Central memory CD8-positive, alpha-beta T cell (primary cell): Measurements from ENCODE around the gene CGB1.
"Not testable (repeated sequence)": the region's sequence is repeated elsewhere in the genome, so short reads cannot be mapped to it uniquely, and the experiment has no call there.

Experiments
- ATAC-seq: fragments of 150-1000 bp; cut with Tn5 transposase; replicated peaks from 2 replicates; pipeline ENCODE4 v1.10.0; 2022; ENCODE audit warnings: mild to moderate bottlenecking, moderate FRiP score, moderate number of reproducible peaks; ENCODE audit not compliant: poor library complexity, severe bottlenecking; ENCODE audit errors: extremely low read depth
- DNase-seq, 2 donors: peaks; one replicate each; pipeline ENCODE4 v3.0.0; 2021; ENCODE audit warnings: low spot score in 2 of 2
- H3K27ac Mint-ChIP-seq: one replicate; pipeline ENCODE4 v1.8.0; 2022; ENCODE audit warnings: low read depth, mild to moderate bottlenecking, moderate library complexity, mixed read lengths
- H3K27me3 Mint-ChIP-seq: one replicate; pipeline ENCODE4 v1.8.0; 2022; ENCODE audit warnings: mixed read lengths
- H3K36me3 Mint-ChIP-seq: one replicate; pipeline ENCODE4 v1.8.0; 2022; ENCODE audit warnings: mild to moderate bottlenecking, moderate library complexity, mixed read lengths; ENCODE audit not compliant: insufficient read depth
- H3K4me1 Mint-ChIP-seq: one replicate; pipeline ENCODE4 v1.8.0; 2022; ENCODE audit warnings: mixed read lengths
- H3K4me3 Mint-ChIP-seq: one replicate; pipeline ENCODE4 v1.8.0; 2022; ENCODE audit warnings: mild to moderate bottlenecking, moderate library complexity, mixed read lengths
- H3K9me3 Mint-ChIP-seq: one replicate; pipeline ENCODE4 v1.8.0; 2022; ENCODE audit warnings: mixed read lengths

CGB1 gene

GRCh38 chr19:49069026-49069425 lies 32.3 kb upstream of the CGB1 start:
- DNase-seq (no peak), ATAC-seq (no peak)
- Mint-ChIP-seq H3K36me3 (peaks cover 2% of the 10 kb centered on the region), H3K4me3 (no peak overlapping the region), H3K27me3 (peaks cover 75% of the 10 kb centered on the region), H3K9me3 (no peaks in the 10 kb centered on the region), H3K27ac (no peak overlapping the region), H3K4me1 (peaks cover 12% of the 10 kb centered on the region)

GRCh38 chr19:49067554-49067953 lies 30.9 kb upstream of the CGB1 start:
- H3K27me3 Mint-ChIP-seq = peaks cover 60% of the 10 kb centered on the region
- ATAC-seq (no peak), DNase-seq (no peak)
- H3K27ac Mint-ChIP-seq = no peak overlapping the region
- no peaks in the 10 kb centered on the region for H3K36me3 Mint-ChIP-seq
- no peak overlapping the region for H3K4me3 Mint-ChIP-seq
- H3K9me3 Mint-ChIP-seq = no peaks in the 10 kb centered on the region
- peaks cover under 1% of the 10 kb centered on the region for H3K4me1 Mint-ChIP-seq

- Mint-ChIP-seq H3K4me1 (no peaks in the 10 kb centered on the region), H3K4me3 (no peak overlapping the region), H3K36me3 (no peaks in the 10 kb centered on the region), H3K27ac (no peak overlapping the region), H3K27me3 (peaks cover 64% of the 10 kb centered on the region), H3K9me3 (no peaks in the 10 kb centered on the region)
- DNase-seq (no peak), ATAC-seq (no peak)
Observed at GRCh38 chr19:49065905-49066512, 29.3 kb upstream of the CGB1 start.

- H3K4me1 Mint-ChIP-seq = no peaks in the 10 kb centered on the region
- H3K36me3 Mint-ChIP-seq = no peaks in the 10 kb centered on the region
- ATAC-seq (no peak), DNase-seq (no peak)
- H3K4me3 Mint-ChIP-seq = no peak within 1 kb of the TSS
- H3K27me3 Mint-ChIP-seq = peaks cover 64% of the 10 kb centered on the region
- no peak within 1 kb of the TSS for H3K27ac Mint-ChIP-seq
- no peaks in the 10 kb centered on the region for H3K9me3 Mint-ChIP-seq
Observed at GRCh38 chr19:49064768-49065611, 28.3 kb upstream of the CGB1 start, which contains the start of gene NTF4. Gene NTF4 (minus strand): TSS chr19:49064818. CDS start chr19:49061997, 2,821 bp downstream.

- H3K27me3 Mint-ChIP-seq = peaks cover 59% of the 10 kb centered on the region
- H3K4me3 Mint-ChIP-seq = no peak overlapping the region
- H3K36me3 Mint-ChIP-seq = no peaks in the 10 kb centered on the region
- ATAC-seq (no peak), DNase-seq (no peak)
- no peaks in the 10 kb centered on the region for H3K4me1 Mint-ChIP-seq
- H3K9me3 Mint-ChIP-seq = no peaks in the 10 kb centered on the region
- H3K27ac Mint-ChIP-seq = no peak overlapping the region
Observed at GRCh38 chr19:49064029-49064629, 27.4 kb upstream of the CGB1 start.

GRCh38 chr19:49061445-49061844 lies 24.8 kb upstream of the CGB1 start:
- H3K27ac Mint-ChIP-seq = no peak overlapping the region
- DNase-seq (no peak), ATAC-seq (no peak)
- H3K4me1 Mint-ChIP-seq = peaks cover 17% of the 10 kb centered on the region
- no peaks in the 10 kb centered on the region for H3K36me3 Mint-ChIP-seq
- peaks cover 65% of the 10 kb centered on the region for H3K27me3 Mint-ChIP-seq
- H3K9me3 Mint-ChIP-seq = no peaks in the 10 kb centered on the region
- H3K4me3 Mint-ChIP-seq = no peak overlapping the region

- ATAC-seq (no peak), DNase-seq (no peak)
- Mint-ChIP-seq H3K4me1 (peaks cover 21% of the 10 kb centered on the region), H3K27ac (no peak overlapping the region), H3K4me3 (no peak overlapping the region), H3K27me3 (peaks cover 63% of the 10 kb centered on the region), H3K36me3 (no peaks in the 10 kb centered on the region), H3K9me3 (no peaks in the 10 kb centered on the region)
Observed at GRCh38 chr19:49061000-49061399, 24.3 kb upstream of the CGB1 start.

GRCh38 chr19:49059053-49059452 lies 22.4 kb upstream of the CGB1 start:
- Mint-ChIP-seq H3K4me3 (no peak overlapping the region), H3K36me3 (no peaks in the 10 kb centered on the region), H3K27ac (no peak overlapping the region), H3K9me3 (no peaks in the 10 kb centered on the region), H3K27me3 (peaks cover 52% of the 10 kb centered on the region), H3K4me1 (peaks cover 22% of the 10 kb centered on the region)
- no peak for ATAC-seq
- DNase-seq = no peak

GRCh38 chr19:49058562-49058961 lies 21.9 kb upstream of the CGB1 start:
- H3K36me3 Mint-ChIP-seq = peaks cover 1% of the 10 kb centered on the region
- no peak for ATAC-seq
- H3K27me3 Mint-ChIP-seq = peaks cover 52% of the 10 kb centered on the region
- no peaks in the 10 kb centered on the region for H3K9me3 Mint-ChIP-seq
- peak overlapping the region; percentile 79 for H3K4me3 Mint-ChIP-seq
- no peak overlapping the region for H3K27ac Mint-ChIP-seq
- no peak for DNase-seq
- H3K4me1 Mint-ChIP-seq = peaks cover 22% of the 10 kb centered on the region

GRCh38 chr19:49057636-49058234 lies 21.0 kb upstream of the CGB1 start, which contains the start of gene CGB7:
Gene CGB7 (minus strand): TSS chr19:49057749. CDS start chr19:49055375, 2,374 bp downstream.
- Mint-ChIP-seq H3K27ac (peak within 1 kb of the TSS; percentile 23), H3K27me3 (peaks cover 52% of the 10 kb centered on the region), H3K36me3 (peaks cover 1% of the 10 kb centered on the region), H3K9me3 (no peaks in the 10 kb centered on the region), H3K4me1 (peaks cover 22% of the 10 kb centered on the region), H3K4me3 (peak within 1 kb of the TSS; percentile 79)
- DNase-seq = no peak
- ATAC-seq = peak; percentile 50

GRCh38 chr19:49056902-49057596 lies 20.4 kb upstream of the CGB1 start:
- not testable (repeated sequence) for ATAC-seq, H3K36me3 Mint-ChIP-seq
- H3K27ac Mint-ChIP-seq = peak overlapping the region; percentile 23

More at GRCh38 chr19:49056902-49057596, 20.4 kb upstream of the CGB1 start:
- peaks cover 52% of the 10 kb centered on the region for H3K27me3 Mint-ChIP-seq
- H3K9me3 Mint-ChIP-seq, DNase-seq: not testable (repeated sequence)
- H3K4me1 Mint-ChIP-seq = peaks cover 22% of the 10 kb centered on the region
- peak overlapping the region; percentile 79 for H3K4me3 Mint-ChIP-seq
